ENCODE data around the gene CNDP1.

DNA sequence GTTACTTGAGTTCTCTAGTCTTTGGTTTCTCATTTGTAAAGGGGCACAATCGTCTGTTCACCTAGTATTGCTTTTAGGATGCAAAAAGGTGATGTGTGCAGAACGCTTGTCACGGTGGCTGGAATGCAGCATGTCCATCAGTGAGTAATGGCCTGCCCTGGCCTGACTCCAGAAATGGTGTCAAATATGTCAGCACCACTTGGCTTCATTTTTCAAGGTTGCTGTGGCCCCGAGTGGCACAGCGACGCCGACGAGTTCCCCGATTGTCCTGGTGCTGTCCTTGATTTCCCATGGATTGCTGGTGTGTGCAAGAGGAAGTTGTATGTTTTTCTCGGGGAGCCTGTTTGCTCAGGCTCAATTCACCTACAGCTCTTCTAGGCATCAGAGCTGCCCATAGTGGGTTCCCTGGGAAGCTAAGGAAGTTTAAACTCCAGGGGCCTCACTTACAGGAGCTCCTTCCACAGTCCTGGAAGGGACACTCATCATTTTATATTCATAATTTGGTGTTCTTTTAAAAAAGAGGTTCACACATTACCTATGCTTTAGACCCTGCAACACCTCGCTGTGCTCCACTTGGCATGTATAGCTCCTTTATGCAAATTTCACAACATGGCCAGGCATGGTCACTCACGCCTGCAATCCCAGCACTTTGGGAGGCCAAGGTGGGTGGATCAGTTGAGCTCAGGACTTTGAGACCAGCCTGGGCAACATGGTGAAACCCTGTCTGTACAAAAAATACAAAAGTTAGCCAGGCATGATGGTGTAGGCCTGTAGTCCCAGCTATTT, 37.8 kb downstream of the CNDP1 start:
- no peak for TF ChIP-seq POLR2A (IDR thresholded peaks at IDR 0.05)
- no peak for TF ChIP-seq CTCF (IDR thresholded peaks at IDR 0.05)
